OCI-LY3 (cell line): ENCODE data around the gene MKX.

Source experiments
- H2AFZ ChIP-seq: fragments of 200-600, 300-600 bp; shearing (Covaris generic); 2 replicates; pipeline ENCODE4 v1.6.0; 2014; ENCODE audit warnings: antibody characterized with exemption, low read depth, low read length
- H3K27ac ChIP-seq: fragments of 200-600, 300-600 bp; sonication (generic); 2 replicates; pipeline ENCODE4 v1.5.1; 2014; ENCODE audit warnings: mild to moderate bottlenecking, low read length, moderate library complexity, mixed read lengths
- H3K27me3 ChIP-seq: fragments of 200-600, 300-600 bp; sonication (generic); 2 replicates; pipeline ENCODE4 v1.6.1; 2014; ENCODE audit warnings: low read depth, low read length, mixed read lengths
- H3K36me3 ChIP-seq: fragments of 200-600, 300-600 bp; sonication (generic); replicated peaks from 2 replicates; pipeline ENCODE3; 2014; ENCODE audit warnings: low read depth, low read length, mixed read lengths
- H3K4me1 ChIP-seq: fragments of 300-600, 200-600 bp; sonication (generic); 2 replicates; pipeline ENCODE4 v1.6.1; 2014; ENCODE audit warnings: low read length, mixed read lengths
- H3K4me2 ChIP-seq: fragments of 200-600, 300-600 bp; sonication (generic); 2 replicates; pipeline ENCODE4 v1.6.1; 2014; ENCODE audit warnings: low read length, mixed read lengths
- H3K4me3 ChIP-seq: fragments of 300-600, 200-600 bp; sonication (generic); 2 replicates; pipeline ENCODE4 v1.5.1; 2014; ENCODE audit warnings: antibody characterized with exemption, mild to moderate bottlenecking, low read length, moderate library complexity
- H3K79me2 ChIP-seq: fragments of 300-600, 200-600 bp; shearing (Covaris generic); 2 replicates; pipeline ENCODE4 v1.6.1; 2014; ENCODE audit warnings: mild to moderate bottlenecking, low read length, mixed read lengths
- H3K9ac ChIP-seq: fragments of 300-600, 200-600 bp; shearing (Covaris generic); 2 replicates; pipeline ENCODE4 v1.6.0; 2014; ENCODE audit warnings: mild to moderate bottlenecking, low read length, moderate library complexity
- H3K9me3 ChIP-seq: fragments of 200-600, 300-600 bp; shearing (Covaris generic); 2 replicates; pipeline ENCODE4 v1.6.1; 2014; ENCODE audit warnings: low read length, mixed read lengths; ENCODE audit not compliant: insufficient read depth
- H4K20me1 ChIP-seq: fragments of 200-600, 300-600 bp; sonication (generic); 2 replicates; pipeline ENCODE4 v1.6.1; 2016; ENCODE audit warnings: low read length, mixed read lengths; ENCODE audit not compliant: insufficient read depth
- CTCF ChIP-seq: fragments of 200-600, 300-600 bp; sonication (generic); IDR thresholded peaks from 2 replicates; pipeline ENCODE4 v1.5.1; 2014; ENCODE audit warnings: antibody characterized with exemption, low read length, low read depth
- EZH2phosphoT487 ChIP-seq: fragments of 200-600 bp; shearing (Covaris generic); IDR thresholded peaks from 2 replicates; pipeline ENCODE4 v1.6.1; 2018; ENCODE audit warnings: antibody characterized with exemption, mixed run types, low read depth

The MKX gene

GRCh38 chr10:27770181-27770580, 24.6 kb upstream of the MKX start:
- H3K27ac ChIP-seq: no peak overlapping the region
- H3K36me3 ChIP-seq: no peaks in the 10 kb centered on the region
- H3K4me1 ChIP-seq: no peaks in the 10 kb centered on the region
- H2AFZ ChIP-seq: no peak overlapping the region
- TF ChIP-seq CTCF (no peak), EZH2phosphoT487 (no peak)
- H3K9ac ChIP-seq: no peak overlapping the region
- H4K20me1 ChIP-seq: no peaks in the 10 kb centered on the region
- no peak overlapping the region for H3K4me3 ChIP-seq
- H3K27me3 ChIP-seq: no peaks in the 10 kb centered on the region
- no peak overlapping the region for H3K4me2 ChIP-seq
- no peaks in the 10 kb centered on the region for H3K9me3 ChIP-seq
- H3K79me2 ChIP-seq: no peaks in the 10 kb centered on the region

- Histone ChIP-seq H3K27me3 (no peaks in the 10 kb centered on the region), H3K36me3 (no peaks in the 10 kb centered on the region), H4K20me1 (no peaks in the 10 kb centered on the region), H3K79me2 (no peaks in the 10 kb centered on the region), H3K27ac (no peak overlapping the region), H3K9me3 (no peaks in the 10 kb centered on the region), H3K9ac (no peak overlapping the region), H3K4me3 (no peak overlapping the region), H3K4me2 (no peak overlapping the region), H3K4me1 (no peaks in the 10 kb centered on the region), H2AFZ (no peak overlapping the region)
- TF ChIP-seq EZH2phosphoT487 (no peak), CTCF (no peak)
These were observed 15.2 kb upstream of the MKX start for GRCh38 chr10:27760867-27761266.

- Histone ChIP-seq H3K36me3 (no peaks in the 10 kb centered on the region), H3K4me3 (no peak overlapping the region), H3K9ac (no peak overlapping the region), H3K79me2 (no peaks in the 10 kb centered on the region), H2AFZ (no peak overlapping the region), H4K20me1 (no peaks in the 10 kb centered on the region), H3K4me2 (no peak overlapping the region), H3K27ac (no peak overlapping the region), H3K27me3 (no peaks in the 10 kb centered on the region), H3K4me1 (no peaks in the 10 kb centered on the region), H3K9me3 (no peaks in the 10 kb centered on the region)
- TF ChIP-seq EZH2phosphoT487 (no peak), CTCF (peak; percentile 12; the same call in 1 of the 2 replicates)
These were observed 14.1 kb upstream of the MKX start for GRCh38 chr10:27759483-27760272.

- H4K20me1 ChIP-seq: no peaks in the 10 kb centered on the region
- H3K9ac ChIP-seq: no peak overlapping the region
- H3K27me3 ChIP-seq: no peaks in the 10 kb centered on the region
- H3K4me1 ChIP-seq: no peaks in the 10 kb centered on the region
- H3K36me3 ChIP-seq: no peaks in the 10 kb centered on the region
- H3K4me2 ChIP-seq: no peak overlapping the region
- no peaks in the 10 kb centered on the region for H3K79me2 ChIP-seq
- no peak overlapping the region for H3K27ac ChIP-seq
- no peak overlapping the region for H2AFZ ChIP-seq
- no peak overlapping the region for H3K4me3 ChIP-seq
- TF ChIP-seq EZH2phosphoT487: no peak
- no peak for TF ChIP-seq CTCF
- no peaks in the 10 kb centered on the region for H3K9me3 ChIP-seq
These were observed 7.1 kb upstream of the MKX start for GRCh38 chr10:27752673-27753237.
